WTC11 (cell line): ENCODE data around the gene IKBKG.

ENCODE experiments used
- ARID4B ChIP-seq: sonication (generic); formaldehyde crosslinking; IDR thresholded peaks from 2 replicates; pipeline ENCODE4 v1.8.0; 2023; ENCODE audit warnings: missing genetic modification reagents, mild to moderate bottlenecking, borderline replicate concordance
- ATF3 ChIP-seq: sonication (generic); formaldehyde crosslinking; conservative IDR thresholded peaks from 2 replicates; pipeline ENCODE4 v1.8.1; 2022; ENCODE audit warnings: mild to moderate bottlenecking, missing genetic modification reagents
- CTCF ChIP-seq: fragments of 200-600 bp; IDR thresholded peaks from 2 replicates; pipeline ENCODE4 v1.8.0; 2022; ENCODE audit warnings: antibody characterized with exemption
- FOXJ3 ChIP-seq: sonication (generic); formaldehyde crosslinking; IDR thresholded peaks from 2 replicates; pipeline ENCODE4 v1.9.0; 2021; ENCODE audit warnings: missing genetic modification reagents, mild to moderate bottlenecking, borderline replicate concordance
- FOXK1 ChIP-seq: sonication (generic); formaldehyde crosslinking; IDR thresholded peaks from 2 replicates; pipeline ENCODE4 v1.8.0; 2022; ENCODE audit warnings: mild to moderate bottlenecking, moderate library complexity, missing genetic modification reagents
- FOXP1 ChIP-seq: sonication (generic); formaldehyde crosslinking; IDR thresholded peaks from 2 replicates; pipeline ENCODE4 v1.8.0; 2022; ENCODE audit warnings: missing genetic modification reagents, mild to moderate bottlenecking, moderate library complexity, borderline replicate concordance
- MXD4 ChIP-seq: fragments of 250-450 bp; sonication (Bioruptor Pico); IDR thresholded peaks from 2 replicates; pipeline ENCODE4 v1.8.0; 2021; ENCODE audit warnings: mild to moderate bottlenecking, moderate library complexity, borderline replicate concordance
- MYBL2 ChIP-seq: sonication (generic); formaldehyde crosslinking; IDR thresholded peaks from 2 replicates; pipeline ENCODE4 v1.8.1; 2023; ENCODE audit warnings: mild to moderate bottlenecking, moderate library complexity, missing genetic modification reagents
- SP1 ChIP-seq: sonication (generic); formaldehyde crosslinking; conservative IDR thresholded peaks from 2 replicates; pipeline ENCODE4 v1.8.1; 2022; ENCODE audit warnings: missing genetic modification reagents
- ZBTB43 ChIP-seq: sonication (generic); formaldehyde crosslinking; IDR thresholded peaks from 2 replicates; pipeline ENCODE4 v1.8.1; 2023; ENCODE audit warnings: mild to moderate bottlenecking, missing genetic modification reagents
- ZNF219 ChIP-seq: sonication (generic); formaldehyde crosslinking; IDR thresholded peaks from 2 replicates; pipeline ENCODE4 v1.8.0; 2023; ENCODE audit warnings: missing genetic modification reagents, mild to moderate bottlenecking, borderline replicate concordance
- ZNF263 ChIP-seq: sonication (generic); formaldehyde crosslinking; IDR thresholded peaks from 2 replicates; pipeline ENCODE4 v1.8.1; 2022; ENCODE audit warnings: low read depth, mild to moderate bottlenecking, moderate library complexity, missing genetic modification reagents
- ZNF512 ChIP-seq: sonication (generic); formaldehyde crosslinking; IDR thresholded peaks from 2 replicates; pipeline ENCODE4 v1.8.1; 2022; ENCODE audit warnings: missing genetic modification reagents, borderline replicate concordance

- TF ChIP-seq CTCF (no peak), FOXJ3 (CRISPR knock-in tag) (no peak), MYBL2 (no peak), SP1 (CRISPR knock-in tag) (no peak), ARID4B (CRISPR knock-in tag) (no peak), ZNF512 (no peak), ZNF219 (CRISPR knock-in tag) (no peak), FOXP1 (CRISPR knock-in tag) (no peak), FOXK1 (CRISPR knock-in tag) (no peak), ATF3 (CRISPR knock-in tag) (no peak), MXD4 (CRISPR knock-in tag) (no peak), ZBTB43 (no peak), ZNF263 (CRISPR knock-in tag) (no peak)
Measured at GRCh38 chrX:154515090-154515965, 32.1 kb upstream of the IKBKG start.
